ENCODE data around the gene LGR6.
A peak's percentile ranks its signal among the peaks of the same experiment; 100 is the strongest.

LGR6 gene

GRCh38 chr1:202270871-202271326 is 77.3 kb downstream of the LGR6 start:
- DNase-seq, result no peak

- no peak for DNase-seq
Measured at GRCh38 chr1:202272103-202272845, 78.7 kb downstream of the LGR6 start.

GRCh38 chr1:202274611-202275010 is 81.0 kb downstream of the LGR6 start:
- peak; percentile 35 for DNase-seq

GRCh38 chr1:202275061-202275770 is 81.6 kb downstream of the LGR6 start:
- DNase-seq, result no peak

GRCh38 chr1:202276081-202276715 is 82.6 kb downstream of the LGR6 start:
- DNase-seq, result no peak

GRCh38 chr1:202276920-202277319 is 83.3 kb downstream of the LGR6 start:
- DNase-seq, result no peak

- DNase-seq, result no peak
Measured at GRCh38 chr1:202278751-202279150, 85.2 kb downstream of the LGR6 start.

- no peak for DNase-seq
Measured at GRCh38 chr1:202279806-202280205, 86.2 kb downstream of the LGR6 start.

GRCh38 chr1:202280595-202280994 is 87.0 kb downstream of the LGR6 start:
- DNase-seq, result no peak

GRCh38 chr1:202281316-202282024 is 87.9 kb downstream of the LGR6 start:
- DNase-seq, result no peak

GRCh38 chr1:202282025-202282371 is 88.4 kb downstream of the LGR6 start:
- no peak for DNase-seq

GRCh38 chr1:202282596-202283283 is 89.1 kb downstream of the LGR6 start:
- no peak for DNase-seq

- peak; percentile 3 for DNase-seq
Measured at GRCh38 chr1:202283379-202283844, 89.8 kb downstream of the LGR6 start.

- no peak for DNase-seq
Measured at GRCh38 chr1:202283991-202284390, 90.4 kb downstream of the LGR6 start.

- DNase-seq, result no peak
Measured at GRCh38 chr1:202285908-202286307, 92.3 kb downstream of the LGR6 start.

GRCh38 chr1:202286622-202287097 is 93.1 kb downstream of the LGR6 start:
- DNase-seq, result no peak

- DNase-seq, result no peak
Measured at GRCh38 chr1:202287196-202287595, 93.6 kb downstream of the LGR6 start.

GRCh38 chr1:202288177-202288576 is 94.6 kb downstream of the LGR6 start:
- no peak for DNase-seq

GRCh38 chr1:202289009-202289408 is 95.4 kb downstream of the LGR6 start:
- DNase-seq, result no peak

- no peak for DNase-seq
Measured at GRCh38 chr1:202291001-202291400, 97.4 kb downstream of the LGR6 start.

- no peak for DNase-seq
Measured at GRCh38 chr1:202291961-202292712, 98.5 kb downstream of the LGR6 start.

- no peak for DNase-seq
Measured at GRCh38 chr1:202292773-202293172, 99.2 kb downstream of the LGR6 start.
